Epithelial cell of prostate (primary cell): ENCODE data around the gene ITGA8.

Experiments used
- DNase-seq: peaks from one replicate; pipeline ENCODE4 v3.0.0-alpha.2; 2011; ENCODE audit warnings: low read depth, low spot score
- H3K27ac ChIP-seq: fragments of 450-650 bp; 2 replicates; pipeline ENCODE4 v1.5.1; 2017; ENCODE audit warnings: mild to moderate bottlenecking

The ITGA8 gene

GRCh38 chr10:15521328-15521903, 198.3 kb downstream of the ITGA8 start:
- DNase-seq: no peak
- no peak overlapping the region for H3K27ac ChIP-seq

GRCh38 chr10:15518250-15518649, 201.5 kb downstream of the ITGA8 start:
- DNase-seq: peak; percentile 74
- H3K27ac ChIP-seq: no peak overlapping the region

GRCh38 chr10:15516256-15517085, 203.3 kb downstream of the ITGA8 start:
- DNase-seq: no peak
- H3K27ac ChIP-seq: no peak overlapping the region

GRCh38 chr10:15515202-15515601, 204.5 kb downstream of the ITGA8 start:
- DNase-seq: no peak
- H3K27ac ChIP-seq: no peak overlapping the region

GRCh38 chr10:15510963-15511362, 208.8 kb downstream of the ITGA8 start:
- H3K27ac ChIP-seq: no peak overlapping the region
- no peak for DNase-seq

GRCh38 chr10:15505329-15505728, 214.4 kb downstream of the ITGA8 start:
- DNase-seq: no peak
- no peak overlapping the region for H3K27ac ChIP-seq

GRCh38 chr10:15504101-15504840, 215.5 kb downstream of the ITGA8 start:
- no peak for DNase-seq
- H3K27ac ChIP-seq: no peak overlapping the region

- no peak for DNase-seq
- H3K27ac ChIP-seq: no peak overlapping the region
These were observed 224.7 kb downstream of the ITGA8 start for GRCh38 chr10:15494850-15495506.

GRCh38 chr10:15491856-15492642, 227.7 kb downstream of the ITGA8 start:
- no peak overlapping the region for H3K27ac ChIP-seq
- DNase-seq: no peak

- DNase-seq: no peak
- H3K27ac ChIP-seq: no peak overlapping the region
These were observed 230.3 kb downstream of the ITGA8 start for GRCh38 chr10:15489431-15489830.

- no peak overlapping the region for H3K27ac ChIP-seq
- no peak for DNase-seq
These were observed 232.3 kb downstream of the ITGA8 start for GRCh38 chr10:15487376-15487775.

- H3K27ac ChIP-seq: no peak overlapping the region
- no peak for DNase-seq
These were observed 233.3 kb downstream of the ITGA8 start for GRCh38 chr10:15486404-15486803.

- no peak for DNase-seq
- no peak overlapping the region for H3K27ac ChIP-seq
These were observed 233.9 kb downstream of the ITGA8 start for GRCh38 chr10:15485684-15486316.

- DNase-seq: no peak
- no peak overlapping the region for H3K27ac ChIP-seq
These were observed 234.7 kb downstream of the ITGA8 start for GRCh38 chr10:15485027-15485426.

GRCh38 chr10:15484128-15484527, 235.6 kb downstream of the ITGA8 start:
- no peak overlapping the region for H3K27ac ChIP-seq
- no peak for DNase-seq

- no peak for DNase-seq
- no peak overlapping the region for H3K27ac ChIP-seq
These were observed 236.3 kb downstream of the ITGA8 start for GRCh38 chr10:15483215-15484075.

- H3K27ac ChIP-seq: no peak overlapping the region
- no peak for DNase-seq
These were observed 237.6 kb downstream of the ITGA8 start for GRCh38 chr10:15482156-15482555.

- H3K27ac ChIP-seq: no peak overlapping the region
- no peak for DNase-seq
These were observed 240.8 kb downstream of the ITGA8 start for GRCh38 chr10:15478950-15479349.

- no peak for DNase-seq
- H3K27ac ChIP-seq: no peak overlapping the region
These were observed 241.3 kb downstream of the ITGA8 start for GRCh38 chr10:15478429-15478828.
